H9 (cell line): ENCODE data around the gene KRT1. TPM values are rescaled to one million over a fixed set of nuclear protein-coding genes. Genes with fewer than 3 reads are reported as not detected.
A peak's percentile ranks its signal among the peaks of the same experiment; 100 is the strongest.

Experiments
- DNase-seq: peaks from one replicate; pipeline ENCODE4 v3.0.0-alpha.2; 2017
- H2AFZ ChIP-seq: one replicate; pipeline ENCODE4 v1.6.1; 2013; ENCODE audit warnings: mild to moderate bottlenecking, low read length, control low read depth, moderate library complexity
- H2AK5ac ChIP-seq: 2 replicates; pipeline ENCODE4 v1.6.1; 2013; ENCODE audit warnings: low read length, control low read depth, mixed read lengths; ENCODE audit not compliant: insufficient read length
- H2BK120ac ChIP-seq: one replicate; pipeline ENCODE4 v1.6.1; 2013; ENCODE audit warnings: low read depth, mild to moderate bottlenecking, low read length, control low read depth, inconsistent platforms; ENCODE audit not compliant: poor library complexity, severe bottlenecking
- H2BK12ac ChIP-seq: 2 replicates; pipeline ENCODE4 v1.6.1; 2013; ENCODE audit warnings: low read length, control low read depth, mixed read lengths, low read depth; ENCODE audit not compliant: insufficient read length
- H2BK15ac ChIP-seq: 2 replicates; pipeline ENCODE4 v1.6.1; 2013; ENCODE audit warnings: low read depth, low read length, control low read depth
- H2BK20ac ChIP-seq: one replicate; pipeline ENCODE4 v1.6.1; 2013; ENCODE audit warnings: low read depth, mild to moderate bottlenecking, low read length, control low read depth, inconsistent platforms; ENCODE audit not compliant: poor library complexity, severe bottlenecking
- H2BK5ac ChIP-seq: 2 replicates; pipeline ENCODE4 v1.6.1; 2013; ENCODE audit warnings: low read length, control low read depth, mixed read lengths; ENCODE audit not compliant: insufficient read length
- H3K14ac ChIP-seq: 2 replicates; pipeline ENCODE4 v1.6.1; 2013; ENCODE audit warnings: low read length, control low read depth; ENCODE audit not compliant: insufficient read depth
- H3K18ac ChIP-seq: 2 replicates; pipeline ENCODE4 v1.6.1; 2013; ENCODE audit warnings: low read depth, mild to moderate bottlenecking, mixed read lengths, low read length, control low read depth; ENCODE audit not compliant: insufficient read length
- H3K23ac ChIP-seq: 2 replicates; pipeline ENCODE4 v1.6.1; 2013; ENCODE audit warnings: low read length, control low read depth, mixed read lengths, low read depth; ENCODE audit not compliant: insufficient read length
- H3K23me2 ChIP-seq: 2 replicates; pipeline ENCODE4 v1.6.1; 2013; ENCODE audit warnings: low read depth, mild to moderate bottlenecking, mixed read lengths, low read length, control low read depth; ENCODE audit not compliant: insufficient read length, poor library complexity, severe bottlenecking
- H3K27ac ChIP-seq: 2 replicates; pipeline ENCODE4 v1.5.1; 2013; ENCODE audit warnings: low read length, control low read depth, mixed read lengths, low read depth; ENCODE audit not compliant: insufficient read length
- H3K27me3 ChIP-seq: 2 replicates; pipeline ENCODE4 v1.6.1; 2013; ENCODE audit warnings: low read length, control low read depth, inconsistent platforms; ENCODE audit not compliant: insufficient read depth
- H3K4ac ChIP-seq: 2 replicates; pipeline ENCODE4 v1.6.1; 2013; ENCODE audit warnings: low read depth, mild to moderate bottlenecking, control low read depth, inconsistent platforms, low read length, moderate library complexity
- H3K4me1 ChIP-seq: 2 replicates; pipeline ENCODE4 v1.6.1; 2013; ENCODE audit warnings: low read length, control low read depth, inconsistent platforms; ENCODE audit not compliant: insufficient read depth
- H3K4me2 ChIP-seq: 2 replicates; pipeline ENCODE4 v1.6.1; 2013; ENCODE audit warnings: low read length, control low read depth, mixed read lengths; ENCODE audit not compliant: insufficient read length, insufficient read depth
- H3K56ac ChIP-seq: 2 replicates; pipeline ENCODE4 v1.6.1; 2013; ENCODE audit warnings: low read depth, mild to moderate bottlenecking, mixed read lengths, low read length, control low read depth; ENCODE audit not compliant: insufficient read length
- H3K79me1 ChIP-seq: 2 replicates; pipeline ENCODE4 v1.6.1; 2013; ENCODE audit warnings: low read depth, mild to moderate bottlenecking, moderate library complexity, low read length, control low read depth, inconsistent platforms; ENCODE audit not compliant: insufficient read depth, poor library complexity, severe bottlenecking
- H3K79me2 ChIP-seq: 2 replicates; pipeline ENCODE4 v1.6.1; 2013; ENCODE audit warnings: low read length, control low read depth, inconsistent platforms; ENCODE audit not compliant: insufficient read depth
- H3K9ac ChIP-seq: 2 replicates; pipeline ENCODE4 v1.6.1; 2013; ENCODE audit warnings: low read length, control low read depth, mixed read lengths; ENCODE audit not compliant: insufficient read length; ENCODE audit errors: extremely low read depth
- H3K9me3 ChIP-seq: one replicate; pipeline ENCODE4 v1.6.1; 2013; ENCODE audit warnings: low read depth, low read length, inconsistent platforms; ENCODE audit not compliant: control insufficient read depth
- H3T11ph ChIP-seq: one replicate; pipeline ENCODE4 v1.6.1; 2013; ENCODE audit warnings: mild to moderate bottlenecking, low read length, control low read depth, inconsistent platforms
- H4K20me1 ChIP-seq: one replicate; pipeline ENCODE4 v1.6.1; 2013; ENCODE audit not compliant: control insufficient read depth, insufficient read length, insufficient read depth
- H4K5ac ChIP-seq: 2 replicates; pipeline ENCODE4 v1.6.1; 2013; ENCODE audit warnings: low read depth, mild to moderate bottlenecking, mixed read lengths, low read length, control low read depth; ENCODE audit not compliant: insufficient read length
- H4K8ac ChIP-seq: replicated peaks from 2 replicates; pipeline ENCODE4 v1.6.1; 2013; ENCODE audit warnings: low read length, control low read depth, mixed read lengths, low read depth; ENCODE audit not compliant: insufficient read length
- H4K91ac ChIP-seq: 2 replicates; pipeline ENCODE4 v1.6.1; 2013; ENCODE audit warnings: low read depth, mild to moderate bottlenecking, moderate library complexity, mixed read lengths, low read length, control low read depth; ENCODE audit not compliant: insufficient read length
- H3K27ac Mint-ChIP-seq, 3 experiments: 2 replicates in 2 of 3; 3 replicates in 1 of 3; pipeline ENCODE4 v1.8.0; 2020 to 2021; ENCODE audit warnings: mixed read lengths in 3 of 3, mild to moderate bottlenecking in 1 of 3, moderate library complexity in 1 of 3
- H3K27me3 Mint-ChIP-seq: 2 replicates; pipeline ENCODE4 v1.8.0; 2021; ENCODE audit warnings: low read depth, mild to moderate bottlenecking, moderate library complexity, mixed read lengths
- H3K36me3 Mint-ChIP-seq, 3 experiments: 2 replicates in 2 of 3; 3 replicates in 1 of 3; pipeline ENCODE4 v1.8.0; 2020 to 2021; ENCODE audit warnings: low read depth in 3 of 3, mixed read lengths in 3 of 3; ENCODE audit not compliant: insufficient read depth in 1 of 3
- H3K4me1 Mint-ChIP-seq, 2 experiments: 2 replicates each; pipeline ENCODE4 v1.8.0; 2020; ENCODE audit warnings: mixed read lengths in 2 of 2
- H3K4me3 Mint-ChIP-seq, 2 experiments: 2 replicates in 1 of 2; 3 replicates in 1 of 2; pipeline ENCODE4 v1.8.0; 2020 to 2021; ENCODE audit warnings: mild to moderate bottlenecking in 2 of 2, mixed read lengths in 2 of 2, moderate library complexity in 1 of 2
- H3K9me3 Mint-ChIP-seq, 2 experiments: 2 replicates in 1 of 2; 3 replicates in 1 of 2; pipeline ENCODE4 v1.8.0; 2020; ENCODE audit warnings: mild to moderate bottlenecking in 2 of 2, mixed read lengths in 2 of 2, moderate library complexity in 1 of 2
- CTCF ChIP-seq: fragments of 200-600 bp; sonication (generic); conservative IDR thresholded peaks from 3 replicates; pipeline ENCODE4 v1.8.0; 2021; ENCODE audit warnings: antibody characterized with exemption, mild to moderate bottlenecking
- total RNA-seq: library from RNA; stranded (reverse); gene quantifications from 2 replicates; pipeline ENCODE4 v1.2.1, GENCODE V29; 2021

KRT1 gene
- total RNA-seq, 1 experiment from 2014 or later = not detected

GRCh38 chr12:52663420-52663819 lies 16.8 kb downstream of the KRT1 start:
- Mint-ChIP-seq H3K27ac (peak overlapping the region in 2 of 3 experiments; percentile 7 to 12; a peak in 1 of 7 replicates), H3K9me3 (no peaks in the 10 kb centered on the region), H3K36me3 (no peaks in the 10 kb centered on the region), H3K4me1 (no peaks in the 10 kb centered on the region; a peak in 1 of 4 replicates), H3K4me3 (no peak overlapping the region), H3K27me3 (peaks cover 29% of the 10 kb centered on the region)
- H3K14ac ChIP-seq = no peak overlapping the region
- DNase-seq = no peak
- H3K4me2 ChIP-seq = no peak overlapping the region
- H3K56ac ChIP-seq = no peak overlapping the region
- no peak overlapping the region for H4K8ac ChIP-seq
- H3K9me3 ChIP-seq = no peaks in the 10 kb centered on the region
- H3K79me1 ChIP-seq = no peaks in the 10 kb centered on the region
- H3K4ac ChIP-seq = no peak overlapping the region
- no peak overlapping the region for H3K18ac ChIP-seq
- H4K5ac ChIP-seq = no peak overlapping the region
- no peak overlapping the region for H2BK120ac ChIP-seq
- H3T11ph ChIP-seq = no peak overlapping the region
- no peaks in the 10 kb centered on the region for H3K4me1 ChIP-seq
- no peaks in the 10 kb centered on the region for H3K79me2 ChIP-seq
- H3K23me2 ChIP-seq = no peaks in the 10 kb centered on the region
- H3K27me3 ChIP-seq = no peaks in the 10 kb centered on the region
- no peak overlapping the region for H2AK5ac ChIP-seq
- no peak overlapping the region for H2BK15ac ChIP-seq
- H4K20me1 ChIP-seq = peaks cover 2% of the 10 kb centered on the region
- H2BK12ac ChIP-seq = no peak overlapping the region
- no peak for TF ChIP-seq CTCF
- H2BK5ac ChIP-seq = no peak overlapping the region
- no peak overlapping the region for H3K9ac ChIP-seq
- H3K23ac ChIP-seq = no peak overlapping the region
- no peak overlapping the region for H2BK20ac ChIP-seq
- no peak overlapping the region for H3K27ac ChIP-seq
- H2AFZ ChIP-seq = no peak overlapping the region
- no peak overlapping the region for H4K91ac ChIP-seq
